ENCODE measurements around the gene SPRYD3. TPM values are rescaled to one million over a fixed set of nuclear protein-coding genes. Genes with fewer than 3 reads are reported as not detected.

Gene SPRYD3
- polyA plus RNA-seq, 3 donors = 17.8 to 26.9 (median 21.8) TPM

DNA sequence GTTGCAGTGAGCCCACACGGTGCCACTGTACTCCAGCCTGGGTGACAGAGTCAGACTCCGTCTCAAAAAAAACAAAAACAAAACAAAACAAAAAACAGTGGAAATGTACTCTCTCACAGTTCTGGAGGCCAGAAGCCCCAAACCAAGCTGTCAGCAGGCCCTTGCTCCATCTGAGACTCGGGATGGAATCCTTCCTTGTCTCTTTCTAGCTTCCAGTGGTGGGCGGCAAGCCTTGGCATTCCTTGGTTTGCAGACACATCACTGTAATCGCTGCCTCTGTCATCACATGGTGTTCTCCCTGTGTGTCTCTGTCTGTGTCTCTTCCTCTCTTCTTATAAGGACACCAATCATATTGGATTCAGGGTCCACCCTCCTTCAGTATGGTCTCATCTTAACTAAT lies 22.9 kb downstream of the SPRYD3 start:
- peaks cover 7 to 14% of the 10 kb centered on the region in 2 donors for H3K4me1 ChIP-seq (ENCODE audit: control insufficient read depth in 1 of 2, insufficient read depth in 2 of 2, low read length in 2 of 2)
- DNase-seq = no peak
- 88% methylated on average over 3 of the region's 5 CpGs for WGBS (ENCODE audit: insufficient coverage)
- H2AFZ ChIP-seq (ENCODE audit: insufficient read depth, low read depth, low read length, poor library complexity, severe bottlenecking) = no peak overlapping the region
- no peaks in the 10 kb centered on the region for H3K36me3 Mint-ChIP-seq
- no peak overlapping the region for H3K4me3 ChIP-seq (replicated peaks in 1 of 3; ENCODE audit: low read depth in 2 of 3, low read length in 3 of 3)
- H3K4me2 ChIP-seq (replicated peaks; ENCODE audit: extremely low read depth, low read length, poor library complexity, severe bottlenecking) = no peak overlapping the region
- H3K4me3 Mint-ChIP-seq = no peak overlapping the region
- no peak overlapping the region for H3K27ac Mint-ChIP-seq
- intact Hi-C loops (cut with micrococcal nuclease) = no loop called here
- H3K9me3 Mint-ChIP-seq = no peaks in the 10 kb centered on the region
- H4K20me1 ChIP-seq (ENCODE audit: insufficient read depth, low read length) = no peaks in the 10 kb centered on the region
- H3K27me3 Mint-ChIP-seq (ENCODE audit: low read depth in 3 of 3) = peaks cover 0 to 18% (median 15%) of the 10 kb centered on the region in 3 donors
- no peak overlapping the region for H3K9ac ChIP-seq (ENCODE audit: insufficient read depth, low read length, poor library complexity, severe bottlenecking)
- TF ChIP-seq, protein P1, sequence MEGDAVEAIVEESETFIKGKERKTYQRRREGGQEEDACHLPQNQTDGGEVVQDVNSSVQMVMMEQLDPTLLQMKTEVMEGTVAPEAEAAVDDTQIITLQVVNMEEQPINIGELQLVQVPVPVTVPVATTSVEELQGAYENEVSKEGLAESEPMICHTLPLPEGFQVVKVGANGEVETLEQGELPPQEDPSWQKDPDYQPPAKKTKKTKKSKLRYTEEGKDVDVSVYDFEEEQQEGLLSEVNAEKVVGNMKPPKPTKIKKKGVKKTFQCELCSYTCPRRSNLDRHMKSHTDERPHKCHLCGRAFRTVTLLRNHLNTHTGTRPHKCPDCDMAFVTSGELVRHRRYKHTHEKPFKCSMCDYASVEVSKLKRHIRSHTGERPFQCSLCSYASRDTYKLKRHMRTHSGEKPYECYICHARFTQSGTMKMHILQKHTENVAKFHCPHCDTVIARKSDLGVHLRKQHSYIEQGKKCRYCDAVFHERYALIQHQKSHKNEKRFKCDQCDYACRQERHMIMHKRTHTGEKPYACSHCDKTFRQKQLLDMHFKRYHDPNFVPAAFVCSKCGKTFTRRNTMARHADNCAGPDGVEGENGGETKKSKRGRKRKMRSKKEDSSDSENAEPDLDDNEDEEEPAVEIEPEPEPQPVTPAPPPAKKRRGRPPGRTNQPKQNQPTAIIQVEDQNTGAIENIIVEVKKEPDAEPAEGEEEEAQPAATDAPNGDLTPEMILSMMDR (IDR thresholded peaks at IDR 0.05) = no peak
- no peaks in the 10 kb centered on the region for H3K79me2 ChIP-seq (ENCODE audit: insufficient read depth, low read length)
- no peaks in the 10 kb centered on the region for H3K36me3 ChIP-seq (replicated peaks in 1 of 2; ENCODE audit: control insufficient read depth in 1 of 2, insufficient read depth in 2 of 2, low read length in 2 of 2)
- H3K9me3 ChIP-seq (replicated peaks in 1 of 2; ENCODE audit: control insufficient read depth in 1 of 2, insufficient read depth in 1 of 2, low read length in 2 of 2) = no peaks in the 10 kb centered on the region
- no peak overlapping the region for H3K27ac ChIP-seq (ENCODE audit: low read depth in 1 of 2, low read length in 2 of 2)
- peaks cover 10% of the 10 kb centered on the region for H3K4me1 Mint-ChIP-seq
- H3K27me3 ChIP-seq (ENCODE audit: control insufficient read depth in 2 of 2, insufficient read depth in 2 of 2, low read length in 2 of 2) = no peaks in the 10 kb centered on the region

DNA sequence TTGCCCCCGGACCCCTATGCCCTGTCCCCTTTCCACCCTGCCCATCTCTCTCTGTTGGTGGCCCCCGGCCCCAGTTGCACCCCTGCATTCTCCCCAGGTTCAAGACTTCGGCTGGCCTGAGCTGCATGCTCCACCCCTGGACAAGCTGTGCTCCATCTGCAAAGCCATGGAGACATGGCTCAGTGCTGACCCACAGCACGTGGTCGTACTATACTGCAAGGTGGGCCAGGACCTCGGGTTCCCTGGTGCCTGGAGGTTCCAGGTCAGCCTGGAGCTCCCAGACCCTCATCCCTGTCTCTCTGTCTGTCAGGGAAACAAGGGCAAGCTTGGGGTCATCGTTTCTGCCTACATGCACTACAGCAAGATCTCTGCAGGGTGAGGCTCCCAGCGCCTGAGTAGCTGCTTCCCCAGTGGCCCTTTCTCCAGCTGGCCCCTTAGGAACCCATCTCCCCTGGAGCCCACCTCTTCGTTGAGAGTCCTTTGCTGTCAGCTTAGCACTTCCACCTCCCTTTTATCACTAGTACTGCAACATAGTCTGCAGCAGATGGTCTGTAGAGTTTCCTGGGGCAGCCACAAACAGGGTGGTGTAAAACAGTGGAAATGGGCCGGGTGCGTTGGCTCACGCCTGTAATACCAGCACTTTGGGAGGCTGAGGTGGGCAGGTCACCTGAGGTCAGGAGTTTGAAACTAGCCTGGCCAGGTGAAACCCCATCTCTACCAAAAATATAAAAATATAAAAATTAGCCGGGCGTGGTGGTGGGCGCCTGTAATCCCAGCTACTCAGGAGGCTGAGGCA lies 23.5 kb downstream of the SPRYD3 start:
- Histone ChIP-seq H3K27ac (ENCODE audit: low read depth in 1 of 2, low read length in 2 of 2) (no peak overlapping the region), H3K9ac (ENCODE audit: insufficient read depth, low read length, poor library complexity, severe bottlenecking) (no peak overlapping the region), H2AFZ (ENCODE audit: insufficient read depth, low read depth, low read length, poor library complexity, severe bottlenecking) (no peak overlapping the region), H3K79me2 (ENCODE audit: insufficient read depth, low read length) (no peaks in the 10 kb centered on the region), H4K20me1 (ENCODE audit: insufficient read depth, low read length) (no peaks in the 10 kb centered on the region), H3K4me3 (replicated peaks in 1 of 3; ENCODE audit: low read depth in 2 of 3, low read length in 3 of 3) (no peak overlapping the region), H3K9me3 (replicated peaks in 1 of 2; ENCODE audit: control insufficient read depth in 1 of 2, insufficient read depth in 1 of 2, low read length in 2 of 2) (no peaks in the 10 kb centered on the region), H3K27me3 (ENCODE audit: control insufficient read depth in 2 of 2, insufficient read depth in 2 of 2, low read length in 2 of 2) (no peaks in the 10 kb centered on the region), H3K36me3 (replicated peaks in 1 of 2; ENCODE audit: control insufficient read depth in 1 of 2, insufficient read depth in 2 of 2, low read length in 2 of 2) (no peaks in the 10 kb centered on the region), H3K4me1 (ENCODE audit: control insufficient read depth in 1 of 2, insufficient read depth in 2 of 2, low read length in 2 of 2) (peaks cover 7 to 14% of the 10 kb centered on the region in 2 donors), H3K4me2 (replicated peaks; ENCODE audit: extremely low read depth, low read length, poor library complexity, severe bottlenecking) (no peak overlapping the region)
- intact Hi-C loops (cut with micrococcal nuclease) = no loop called here
- no peak for DNase-seq
- WGBS (ENCODE audit: insufficient coverage) = 89% methylated on average over 8 of the region's 15 CpGs
- peaks cover 12% of the 10 kb centered on the region for H3K4me1 Mint-ChIP-seq
- no peaks in the 10 kb centered on the region for H3K9me3 Mint-ChIP-seq
- no peak overlapping the region for H3K4me3 Mint-ChIP-seq
- peaks cover 0 to 15% (median 13%) of the 10 kb centered on the region in 3 donors for H3K27me3 Mint-ChIP-seq (ENCODE audit: low read depth in 3 of 3)
- TF ChIP-seq, protein P1 (IDR thresholded peaks at IDR 0.05) = no peak
- H3K27ac Mint-ChIP-seq = no peak overlapping the region
- H3K36me3 Mint-ChIP-seq = no peaks in the 10 kb centered on the region
